ENCODE measurements around the gene CNGA2.

DNA sequence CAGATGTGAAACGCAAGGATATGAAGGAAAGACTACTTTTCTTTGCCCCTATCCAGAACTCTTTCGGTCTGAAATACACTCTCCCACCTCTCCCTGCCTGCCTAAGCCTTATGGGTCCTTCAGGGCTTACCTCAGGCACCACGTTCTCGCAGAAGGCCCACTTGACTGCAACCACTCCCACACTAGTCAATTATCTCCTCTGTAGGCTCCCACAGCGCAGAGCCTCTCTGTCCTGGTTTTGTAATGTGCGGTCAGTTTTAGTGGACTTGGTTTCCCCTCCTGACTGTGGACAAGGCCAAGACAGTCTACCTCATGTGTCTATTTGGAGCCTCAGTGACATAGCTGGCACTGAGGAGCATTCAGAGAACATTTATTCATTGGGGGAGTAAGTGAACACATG is 11.1 kb downstream of the CNGA2 start:
- no peak for TF ChIP-seq POLR2AphosphoS5 (IDR thresholded peaks at IDR 0.05; ENCODE audit: low read depth)
- no peak for TF ChIP-seq EZH2phosphoT487 (IDR thresholded peaks at IDR 0.05; ENCODE audit: unreplicated experiment)
- TF ChIP-seq JUNB (IDR thresholded peaks at IDR 0.05; ENCODE audit: unreplicated experiment): no peak
- TF ChIP-seq, protein P1, sequence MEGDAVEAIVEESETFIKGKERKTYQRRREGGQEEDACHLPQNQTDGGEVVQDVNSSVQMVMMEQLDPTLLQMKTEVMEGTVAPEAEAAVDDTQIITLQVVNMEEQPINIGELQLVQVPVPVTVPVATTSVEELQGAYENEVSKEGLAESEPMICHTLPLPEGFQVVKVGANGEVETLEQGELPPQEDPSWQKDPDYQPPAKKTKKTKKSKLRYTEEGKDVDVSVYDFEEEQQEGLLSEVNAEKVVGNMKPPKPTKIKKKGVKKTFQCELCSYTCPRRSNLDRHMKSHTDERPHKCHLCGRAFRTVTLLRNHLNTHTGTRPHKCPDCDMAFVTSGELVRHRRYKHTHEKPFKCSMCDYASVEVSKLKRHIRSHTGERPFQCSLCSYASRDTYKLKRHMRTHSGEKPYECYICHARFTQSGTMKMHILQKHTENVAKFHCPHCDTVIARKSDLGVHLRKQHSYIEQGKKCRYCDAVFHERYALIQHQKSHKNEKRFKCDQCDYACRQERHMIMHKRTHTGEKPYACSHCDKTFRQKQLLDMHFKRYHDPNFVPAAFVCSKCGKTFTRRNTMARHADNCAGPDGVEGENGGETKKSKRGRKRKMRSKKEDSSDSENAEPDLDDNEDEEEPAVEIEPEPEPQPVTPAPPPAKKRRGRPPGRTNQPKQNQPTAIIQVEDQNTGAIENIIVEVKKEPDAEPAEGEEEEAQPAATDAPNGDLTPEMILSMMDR (conservative IDR thresholded peaks at IDR 0.05; ENCODE audit: low read depth in 2 of 2): no peak
- no peak for TF ChIP-seq EZH2 (IDR thresholded peaks at IDR 0.05; ENCODE audit: low read depth, unreplicated experiment)
- no peak for TF ChIP-seq CREB1 (CRISPR knock-in tag; IDR thresholded peaks at IDR 0.05; ENCODE audit: low read depth)
- TF ChIP-seq STAT1 (IDR thresholded peaks at IDR 0.05; ENCODE audit: unreplicated experiment): no peak
- TF ChIP-seq, protein P2, sequence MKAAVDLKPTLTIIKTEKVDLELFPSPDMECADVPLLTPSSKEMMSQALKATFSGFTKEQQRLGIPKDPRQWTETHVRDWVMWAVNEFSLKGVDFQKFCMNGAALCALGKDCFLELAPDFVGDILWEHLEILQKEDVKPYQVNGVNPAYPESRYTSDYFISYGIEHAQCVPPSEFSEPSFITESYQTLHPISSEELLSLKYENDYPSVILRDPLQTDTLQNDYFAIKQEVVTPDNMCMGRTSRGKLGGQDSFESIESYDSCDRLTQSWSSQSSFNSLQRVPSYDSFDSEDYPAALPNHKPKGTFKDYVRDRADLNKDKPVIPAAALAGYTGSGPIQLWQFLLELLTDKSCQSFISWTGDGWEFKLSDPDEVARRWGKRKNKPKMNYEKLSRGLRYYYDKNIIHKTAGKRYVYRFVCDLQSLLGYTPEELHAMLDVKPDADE (IDR thresholded peaks at IDR 0.05): no peak
- TF ChIP-seq, protein P3, sequence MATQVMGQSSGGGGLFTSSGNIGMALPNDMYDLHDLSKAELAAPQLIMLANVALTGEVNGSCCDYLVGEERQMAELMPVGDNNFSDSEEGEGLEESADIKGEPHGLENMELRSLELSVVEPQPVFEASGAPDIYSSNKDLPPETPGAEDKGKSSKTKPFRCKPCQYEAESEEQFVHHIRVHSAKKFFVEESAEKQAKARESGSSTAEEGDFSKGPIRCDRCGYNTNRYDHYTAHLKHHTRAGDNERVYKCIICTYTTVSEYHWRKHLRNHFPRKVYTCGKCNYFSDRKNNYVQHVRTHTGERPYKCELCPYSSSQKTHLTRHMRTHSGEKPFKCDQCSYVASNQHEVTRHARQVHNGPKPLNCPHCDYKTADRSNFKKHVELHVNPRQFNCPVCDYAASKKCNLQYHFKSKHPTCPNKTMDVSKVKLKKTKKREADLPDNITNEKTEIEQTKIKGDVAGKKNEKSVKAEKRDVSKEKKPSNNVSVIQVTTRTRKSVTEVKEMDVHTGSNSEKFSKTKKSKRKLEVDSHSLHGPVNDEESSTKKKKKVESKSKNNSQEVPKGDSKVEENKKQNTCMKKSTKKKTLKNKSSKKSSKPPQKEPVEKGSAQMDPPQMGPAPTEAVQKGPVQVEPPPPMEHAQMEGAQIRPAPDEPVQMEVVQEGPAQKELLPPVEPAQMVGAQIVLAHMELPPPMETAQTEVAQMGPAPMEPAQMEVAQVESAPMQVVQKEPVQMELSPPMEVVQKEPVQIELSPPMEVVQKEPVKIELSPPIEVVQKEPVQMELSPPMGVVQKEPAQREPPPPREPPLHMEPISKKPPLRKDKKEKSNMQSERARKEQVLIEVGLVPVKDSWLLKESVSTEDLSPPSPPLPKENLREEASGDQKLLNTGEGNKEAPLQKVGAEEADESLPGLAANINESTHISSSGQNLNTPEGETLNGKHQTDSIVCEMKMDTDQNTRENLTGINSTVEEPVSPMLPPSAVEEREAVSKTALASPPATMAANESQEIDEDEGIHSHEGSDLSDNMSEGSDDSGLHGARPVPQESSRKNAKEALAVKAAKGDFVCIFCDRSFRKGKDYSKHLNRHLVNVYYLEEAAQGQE (IDR thresholded peaks at IDR 0.05; ENCODE audit: unreplicated experiment): no peak
- no peak for TF ChIP-seq NANOG (IDR thresholded peaks at IDR 0.05; ENCODE audit: borderline replicate concordance)
- TF ChIP-seq ZNF114 (CRISPR knock-in tag; IDR thresholded peaks at IDR 0.05): no peak
- TF ChIP-seq, protein P4, sequence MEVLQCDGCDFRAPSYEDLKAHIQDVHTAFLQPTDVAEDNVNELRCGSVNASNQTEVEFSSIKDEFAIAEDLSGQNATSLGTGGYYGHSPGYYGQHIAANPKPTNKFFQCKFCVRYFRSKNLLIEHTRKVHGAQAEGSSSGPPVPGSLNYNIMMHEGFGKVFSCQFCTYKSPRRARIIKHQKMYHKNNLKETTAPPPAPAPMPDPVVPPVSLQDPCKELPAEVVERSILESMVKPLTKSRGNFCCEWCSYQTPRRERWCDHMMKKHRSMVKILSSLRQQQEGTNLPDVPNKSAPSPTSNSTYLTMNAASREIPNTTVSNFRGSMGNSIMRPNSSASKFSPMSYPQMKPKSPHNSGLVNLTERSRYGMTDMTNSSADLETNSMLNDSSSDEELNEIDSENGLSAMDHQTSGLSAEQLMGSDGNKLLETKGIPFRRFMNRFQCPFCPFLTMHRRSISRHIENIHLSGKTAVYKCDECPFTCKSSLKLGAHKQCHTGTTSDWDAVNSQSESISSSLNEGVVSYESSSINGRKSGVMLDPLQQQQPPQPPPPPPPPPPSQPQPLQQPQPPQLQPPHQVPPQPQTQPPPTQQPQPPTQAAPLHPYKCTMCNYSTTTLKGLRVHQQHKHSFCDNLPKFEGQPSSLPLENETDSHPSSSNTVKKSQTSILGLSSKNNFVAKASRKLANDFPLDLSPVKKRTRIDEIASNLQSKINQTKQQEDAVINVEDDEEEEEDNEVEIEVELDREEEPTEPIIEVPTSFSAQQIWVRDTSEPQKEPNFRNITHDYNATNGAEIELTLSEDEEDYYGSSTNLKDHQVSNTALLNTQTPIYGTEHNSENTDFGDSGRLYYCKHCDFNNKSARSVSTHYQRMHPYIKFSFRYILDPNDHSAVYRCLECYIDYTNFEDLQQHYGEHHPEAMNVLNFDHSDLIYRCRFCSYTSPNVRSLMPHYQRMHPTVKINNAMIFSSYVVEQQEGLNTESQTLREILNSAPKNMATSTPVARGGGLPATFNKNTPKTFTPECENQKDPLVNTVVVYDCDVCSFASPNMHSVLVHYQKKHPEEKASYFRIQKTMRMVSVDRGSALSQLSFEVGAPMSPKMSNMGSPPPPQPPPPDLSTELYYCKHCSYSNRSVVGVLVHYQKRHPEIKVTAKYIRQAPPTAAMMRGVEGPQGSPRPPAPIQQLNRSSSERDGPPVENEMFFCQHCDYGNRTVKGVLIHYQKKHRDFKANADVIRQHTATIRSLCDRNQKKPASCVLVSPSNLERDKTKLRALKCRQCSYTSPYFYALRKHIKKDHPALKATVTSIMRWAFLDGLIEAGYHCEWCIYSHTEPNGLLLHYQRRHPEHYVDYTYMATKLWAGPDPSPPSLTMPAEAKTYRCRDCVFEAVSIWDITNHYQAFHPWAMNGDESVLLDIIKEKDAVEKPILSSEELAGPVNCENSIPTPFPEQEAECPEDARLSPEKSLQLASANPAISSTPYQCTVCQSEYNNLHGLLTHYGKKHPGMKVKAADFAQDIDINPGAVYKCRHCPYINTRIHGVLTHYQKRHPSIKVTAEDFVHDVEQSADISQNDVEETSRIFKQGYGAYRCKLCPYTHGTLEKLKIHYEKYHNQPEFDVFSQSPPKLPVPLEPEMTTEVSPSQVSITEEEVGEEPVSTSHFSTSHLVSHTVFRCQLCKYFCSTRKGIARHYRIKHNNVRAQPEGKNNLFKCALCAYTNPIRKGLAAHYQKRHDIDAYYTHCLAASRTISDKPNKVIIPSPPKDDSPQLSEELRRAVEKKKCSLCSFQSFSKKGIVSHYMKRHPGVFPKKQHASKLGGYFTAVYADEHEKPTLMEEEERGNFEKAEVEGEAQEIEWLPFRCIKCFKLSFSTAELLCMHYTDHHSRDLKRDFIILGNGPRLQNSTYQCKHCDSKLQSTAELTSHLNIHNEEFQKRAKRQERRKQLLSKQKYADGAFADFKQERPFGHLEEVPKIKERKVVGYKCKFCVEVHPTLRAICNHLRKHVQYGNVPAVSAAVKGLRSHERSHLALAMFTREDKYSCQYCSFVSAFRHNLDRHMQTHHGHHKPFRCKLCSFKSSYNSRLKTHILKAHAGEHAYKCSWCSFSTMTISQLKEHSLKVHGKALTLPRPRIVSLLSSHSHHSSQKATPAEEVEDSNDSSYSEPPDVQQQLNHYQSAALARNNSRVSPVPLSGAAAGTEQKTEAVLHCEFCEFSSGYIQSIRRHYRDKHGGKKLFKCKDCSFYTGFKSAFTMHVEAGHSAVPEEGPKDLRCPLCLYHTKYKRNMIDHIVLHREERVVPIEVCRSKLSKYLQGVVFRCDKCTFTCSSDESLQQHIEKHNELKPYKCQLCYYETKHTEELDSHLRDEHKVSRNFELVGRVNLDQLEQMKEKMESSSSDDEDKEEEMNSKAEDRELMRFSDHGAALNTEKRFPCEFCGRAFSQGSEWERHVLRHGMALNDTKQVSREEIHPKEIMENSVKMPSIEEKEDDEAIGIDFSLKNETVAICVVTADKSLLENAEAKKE (CRISPR knock-in tag; IDR thresholded peaks at IDR 0.05): no peak

Measured in GM23338 (cell line).